ENCODE measurements around the gene MKLN1.

DNA sequence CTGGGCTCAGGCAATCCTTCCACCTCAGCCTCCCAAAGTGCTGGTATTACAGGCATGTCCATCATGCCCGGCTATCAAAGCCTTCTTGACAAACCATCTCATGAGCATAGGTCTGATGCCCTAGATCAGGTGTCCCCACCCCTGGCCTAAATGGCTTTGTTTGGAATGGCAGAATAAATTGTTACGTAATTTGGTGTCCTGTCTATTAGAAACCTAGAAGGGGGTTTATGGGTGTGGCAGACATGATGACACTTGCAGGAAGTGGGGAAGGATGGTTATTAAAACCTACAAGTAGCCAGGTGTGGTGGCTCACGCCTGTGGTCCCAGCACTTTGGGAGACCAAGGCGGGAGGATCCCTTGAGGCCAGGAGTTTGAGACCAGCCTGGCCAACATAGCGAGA is 38.6 kb upstream of the MKLN1 start:
- no peak for TF ChIP-seq CTCF (conservative IDR thresholded peaks at IDR 0.05; ENCODE audit: low read depth, low read length)
- TF ChIP-seq EZH2 (IDR thresholded peaks at IDR 0.05; ENCODE audit: borderline replicate concordance, low read depth, low read length, poor library complexity, severe bottlenecking): no peak
